Measurements from ENCODE around the gene CBX7. TPM values are rescaled to one million over a fixed set of nuclear protein-coding genes. Genes with fewer than 3 reads are reported as not detected.

The CBX7 gene
- total and polyA plus RNA-seq, 12 donors: 34.5 to 85.8 (median 75.8) TPM

- WGBS, 2 donors: 88 to 89% methylated on average over 8 of the region's 8 CpGs
- Histone ChIP-seq H3K4me3 (no peak overlapping the region), H3K4me1 (peaks cover under 1 to 25% (median 9%) of the 10 kb centered on the region in 9 donors), H3K27me3 (no peaks in the 10 kb centered on the region), H3K9me3 (no peaks in the 10 kb centered on the region), H3K27ac (no peak overlapping the region), H3K36me3 (peaks cover 0 to 78% (median 3%) of the 10 kb centered on the region in 9 donors)
- no peak for ATAC-seq
- intact Hi-C loops (cut with DNase I): loop anchor here in 2 of 10 donors (10.0 kb wide), 2 partner anchors 262 to 362 kb away; partner anchors contain the start of gene CBX6 (in 1 of the 2)
- no peak for TF ChIP-seq CTCF (IDR thresholded peaks at IDR 0.05)
- DNase-seq: no peak
These were observed 16.2 kb downstream of the CBX7 start for GRCh38 chr22:39136317-39136716.

GRCh38 chr22:39135092-39135896 lies 17.2 kb downstream of the CBX7 start:
- H3K4me3 ChIP-seq: no peak overlapping the region
- H3K27ac ChIP-seq: no peak overlapping the region
- DNase-seq (peak; percentile 47 to 56), ATAC-seq (peak; percentile 30 to 83 (median 64))
- no peaks in the 10 kb centered on the region for H3K9me3 ChIP-seq
- H3K36me3 ChIP-seq: peaks cover 0 to 70% (median 3%) of the 10 kb centered on the region in 9 donors
- H3K27me3 ChIP-seq: no peaks in the 10 kb centered on the region
- peak; percentile 19 to 63 (median 52) for TF ChIP-seq CTCF (IDR thresholded peaks at IDR 0.05)
- intact Hi-C loops (cut with DNase I): loop anchor here in 2 of 10 donors (10.0 kb wide), 2 partner anchors 260 to 360 kb away; partner anchors contain the start of gene CBX6 (in 1 of the 2)
- H3K4me1 ChIP-seq: peaks cover 4 to 33% (median 19%) of the 10 kb centered on the region in 9 donors
- WGBS, 2 donors: 48 to 49% methylated on average over 15 of the region's 15 CpGs

- Histone ChIP-seq H3K27ac (no peak overlapping the region), H3K4me1 (peaks cover 4 to 33% (median 19%) of the 10 kb centered on the region in 9 donors), H3K36me3 (peaks cover 0 to 74% (median 3%) of the 10 kb centered on the region in 9 donors), H3K9me3 (no peaks in the 10 kb centered on the region), H3K27me3 (no peaks in the 10 kb centered on the region), H3K4me3 (no peak overlapping the region)
- TF ChIP-seq CTCF (IDR thresholded peaks at IDR 0.05): no peak
- intact Hi-C loops (cut with DNase I): loop anchor here in 2 of 10 donors (10.0 kb wide), 2 partner anchors 260 to 360 kb away; partner anchors contain the start of gene CBX6 (in 1 of the 2)
- ATAC-seq (peak in 3 of 8 donors; percentile 10 to 16 (median 12)), DNase-seq (no peak)
- WGBS, 2 donors: 88 to 91% methylated on average over 35 of the region's 35 CpGs
These were observed 18.0 kb downstream of the CBX7 start for GRCh38 chr22:39134366-39135091.

GRCh38 chr22:39133871-39134270 lies 18.6 kb downstream of the CBX7 start:
- peak in 1 of 8 donors; percentile 16 for ATAC-seq
- no peak for DNase-seq
- intact Hi-C loops (cut with DNase I): loop anchor here in 2 of 10 donors (10.0 kb wide), 2 partner anchors 259 to 359 kb away; partner anchors contain the start of gene CBX6 (in 1 of the 2)
- no peak overlapping the region for H3K27ac ChIP-seq
- H3K9me3 ChIP-seq: no peaks in the 10 kb centered on the region
- WGBS, 2 donors: 90% methylated on average over 17 of the region's 17 CpGs
- H3K4me1 ChIP-seq: peaks cover 4 to 33% (median 19%) of the 10 kb centered on the region in 9 donors
- no peaks in the 10 kb centered on the region for H3K27me3 ChIP-seq
- no peak overlapping the region for H3K4me3 ChIP-seq
- peaks cover 0 to 71% (median 3%) of the 10 kb centered on the region in 9 donors for H3K36me3 ChIP-seq
- no peak for TF ChIP-seq CTCF (IDR thresholded peaks at IDR 0.05)

Data from heart right ventricle (tissue), 16 donors.